ENCODE measurements around the gene CHD1L.
"Not testable (repeated sequence)": the region's sequence is repeated elsewhere in the genome, so short reads cannot be mapped to it uniquely, and the experiment has no call there.

Gene CHD1L

GRCh38 chr1:147233903-147234302 lies 8.6 kb upstream of the CHD1L start:
- DNase-seq (ENCODE audit: low read depth in 2 of 2): not testable (repeated sequence)

GRCh38 chr1:147235822-147236221 lies 6.7 kb upstream of the CHD1L start:
- no peak for DNase-seq (ENCODE audit: low read depth in 2 of 2)

- no peak for DNase-seq (ENCODE audit: low read depth in 2 of 2)
Observed at GRCh38 chr1:147236448-147236847, 6.0 kb upstream of the CHD1L start.

- no peak for DNase-seq (ENCODE audit: low read depth in 2 of 2)
Observed at GRCh38 chr1:147236959-147237791, 5.3 kb upstream of the CHD1L start.

- DNase-seq (ENCODE audit: low read depth in 2 of 2): no peak
Observed at GRCh38 chr1:147238053-147238902, 4.2 kb upstream of the CHD1L start.

GRCh38 chr1:147238925-147239820 lies 3.3 kb upstream of the CHD1L start:
- DNase-seq (ENCODE audit: low read depth in 2 of 2): no peak

- DNase-seq (ENCODE audit: low read depth in 2 of 2): not testable (repeated sequence)
Observed at GRCh38 chr1:147240131-147240721, 2.3 kb upstream of the CHD1L start.

GRCh38 chr1:147241934-147242448 lies 493 bp upstream of the CHD1L start:
- no peak for DNase-seq (ENCODE audit: low read depth in 2 of 2)

- no peak for DNase-seq (ENCODE audit: low read depth in 2 of 2)
Observed at GRCh38 chr1:147243228-147243685, 773 bp downstream of the CHD1L start.

- DNase-seq (ENCODE audit: low read depth in 2 of 2): no peak
Observed at GRCh38 chr1:147243841-147244240, 1.4 kb downstream of the CHD1L start.

GRCh38 chr1:147245129-147245528 lies 2.6 kb downstream of the CHD1L start:
- DNase-seq (ENCODE audit: low read depth in 2 of 2): no peak

GRCh38 chr1:147245586-147246021 lies 3.1 kb downstream of the CHD1L start:
- DNase-seq (ENCODE audit: low read depth in 2 of 2): no peak

- DNase-seq (ENCODE audit: low read depth in 2 of 2): no peak
Observed at GRCh38 chr1:147246044-147246690, 3.7 kb downstream of the CHD1L start.

GRCh38 chr1:147246910-147247655 lies 4.6 kb downstream of the CHD1L start:
- no peak for DNase-seq (ENCODE audit: low read depth in 2 of 2)

GRCh38 chr1:147247656-147248238 lies 5.3 kb downstream of the CHD1L start:
- DNase-seq (ENCODE audit: low read depth in 2 of 2): no peak

GRCh38 chr1:147252540-147252939 lies 10.1 kb downstream of the CHD1L start:
- DNase-seq (ENCODE audit: low read depth in 2 of 2): no peak

- DNase-seq (ENCODE audit: low read depth in 2 of 2): no peak
Observed at GRCh38 chr1:147260956-147261355, 18.5 kb downstream of the CHD1L start.

- DNase-seq (ENCODE audit: low read depth in 2 of 2): no peak
Observed at GRCh38 chr1:147264158-147264768, 21.8 kb downstream of the CHD1L start.

- DNase-seq (ENCODE audit: low read depth in 2 of 2): no peak
Observed at GRCh38 chr1:147266381-147266780, 23.9 kb downstream of the CHD1L start.
